Endothelial cell of umbilical vein (primary cell): Measurements from ENCODE around the gene MCF2. TPM values are rescaled to one million over a fixed set of nuclear protein-coding genes. Genes with fewer than 3 reads are reported as not detected.
A peak's percentile ranks its signal among the peaks of the same experiment; 100 is the strongest.

Source experiments
- BruUV-seq: library from RNA; stranded (reverse); fragments of 400-500 nt; replicated peaks from 2 replicates; lab custom pipeline; 2021; lab: Mats Ljungman, UMichigan
- CTCF ChIA-PET: fragments of 300-600, 350-600 bp; sonication (Branson Sonifier 250); formaldehyde crosslinking; loops from one replicate; lab custom pipeline; 2021; ENCODE audit warnings: antibody characterized with exemption, inconsistent platforms; lab: Charles Lee
- POLR2A ChIA-PET: fragments of 300-600, 350-600 bp; sonication (Branson Sonifier 250); formaldehyde crosslinking; loops from one replicate; lab custom pipeline; 2021; ENCODE audit warnings: antibody characterized with exemption, inconsistent platforms; lab: Charles Lee
- DNase-seq: peaks from one replicate; pipeline ENCODE4 v3.0.0-alpha.2; 2011; ENCODE audit warnings: low read depth, low spot score
- FAIRE-seq: peaks from 2 replicates; lab custom pipeline; 2011; peaks lifted over from hg19 to GRCh38; lab: Jason Lieb, UNC
- H2AFZ ChIP-seq: 2 replicates; pipeline ENCODE4 v1.6.0; 2012; ENCODE audit warnings: low read depth, low read length, control low read depth, inconsistent platforms
- H3K27ac ChIP-seq: 2 replicates; pipeline ENCODE4 v1.5.1; 2011; ENCODE audit warnings: low read depth, mild to moderate bottlenecking, control low read depth, low read length, moderate library complexity; ENCODE audit not compliant: insufficient read depth
- H3K27me3 ChIP-seq, 2 experiments: 2 replicates each; pipeline versions ENCODE4 v1.6.0 to v1.6.1; 2011; ENCODE audit warnings: low read length in 2 of 2, mixed read lengths in 1 of 2; ENCODE audit not compliant: control insufficient read depth in 2 of 2, insufficient read depth in 2 of 2
- H3K36me3 ChIP-seq, 2 experiments: 2 replicates in 1 of 2; 3 replicates in 1 of 2; pipeline ENCODE4 v1.5.1; 2011; ENCODE audit warnings: low read length in 2 of 2, mild to moderate bottlenecking in 1 of 2, moderate library complexity in 1 of 2; ENCODE audit not compliant: control insufficient read depth in 2 of 2, insufficient read depth in 2 of 2; ENCODE audit errors: extremely low read depth in 1 of 2
- H3K4me1 ChIP-seq: 3 replicates; pipeline ENCODE4 v1.5.1; 2011; ENCODE audit warnings: mild to moderate bottlenecking, low read length; ENCODE audit not compliant: control insufficient read depth, insufficient read depth; ENCODE audit errors: extremely low read depth
- H3K4me2 ChIP-seq: 2 replicates; pipeline ENCODE4 v1.6.1; 2011; ENCODE audit warnings: low read length, control low read depth, mixed read lengths; ENCODE audit not compliant: insufficient read depth
- H3K4me3 ChIP-seq, 3 experiments: fragments of 200-600 bp in 1 of 3; sonication (generic), shearing (Covaris generic) in 1 of 3; replicated peaks in 1 of 3; 2 replicates each; pipeline ENCODE4 v1.5.1; 2011 to 2016; ENCODE audit warnings: control low read depth in 3 of 3, low read length in 3 of 3, mild to moderate bottlenecking in 2 of 3, inconsistent platforms in 1 of 3, low read depth in 1 of 3, moderate library complexity in 1 of 3; ENCODE audit not compliant: insufficient read depth in 1 of 3
- H3K79me2 ChIP-seq: 2 replicates; pipeline ENCODE4 v1.6.0; 2012; ENCODE audit warnings: low read length, inconsistent platforms; ENCODE audit not compliant: control insufficient read depth, insufficient read depth
- H3K9ac ChIP-seq: replicated peaks from 2 replicates; pipeline ENCODE3; 2011; ENCODE audit warnings: low read length, control low read depth; ENCODE audit not compliant: insufficient read depth; ENCODE audit errors: extremely low read depth
- H3K9me1 ChIP-seq: replicated peaks from 3 replicates; pipeline ENCODE4 v1.6.0; 2011; ENCODE audit warnings: mild to moderate bottlenecking, low read length; ENCODE audit not compliant: control insufficient read depth, insufficient read depth; ENCODE audit errors: extremely low read depth
- H3K9me3 ChIP-seq: replicated peaks from 2 replicates; pipeline ENCODE4 v1.5.1; 2012; ENCODE audit warnings: low read length, inconsistent platforms; ENCODE audit not compliant: control insufficient read depth, insufficient read depth
- H4K20me1 ChIP-seq: replicated peaks from 2 replicates; pipeline ENCODE3; 2011; ENCODE audit warnings: mild to moderate bottlenecking, low read length; ENCODE audit not compliant: control insufficient read depth, insufficient read depth; ENCODE audit errors: extremely low read depth
- CTCF ChIP-seq, 2 donors: IDR thresholded peaks; 1 replicate in 1 of 2; 2 replicates in 1 of 2; pipeline ENCODE4 v1.5.1; 2011; ENCODE audit warnings: low read length in 2 of 2, mild to moderate bottlenecking in 2 of 2, moderate library complexity in 2 of 2, control low read depth in 1 of 2, inconsistent platforms in 1 of 2, low read depth in 1 of 2; ENCODE audit not compliant: insufficient read depth in 1 of 2; ENCODE audit errors: extremely low read depth in 1 of 2
- EZH2 ChIP-seq: IDR thresholded peaks from 2 replicates; pipeline ENCODE4 v1.6.1; 2012; ENCODE audit warnings: borderline replicate concordance, low read depth, mild to moderate bottlenecking, moderate library complexity, low read length, inconsistent platforms; ENCODE audit not compliant: severe bottlenecking
- FOS ChIP-seq: IDR thresholded peaks from 2 replicates; pipeline ENCODE4 v1.6.1; 2011; ENCODE audit warnings: mild to moderate bottlenecking, low read length, moderate library complexity, borderline replicate concordance; ENCODE audit not compliant: insufficient read depth
- GATA2 ChIP-seq: IDR thresholded peaks from 2 replicates; pipeline ENCODE4 v1.7.0; 2011; ENCODE audit warnings: low read depth, mild to moderate bottlenecking, moderate library complexity, mixed read lengths, low read length; ENCODE audit not compliant: insufficient read length, insufficient read depth
- JUN ChIP-seq: IDR thresholded peaks from 2 replicates; pipeline ENCODE4 v1.6.1; 2011; ENCODE audit warnings: borderline replicate concordance, low read depth; ENCODE audit not compliant: insufficient read length, insufficient read depth
- MAX ChIP-seq: IDR thresholded peaks from 2 replicates; pipeline ENCODE4 v1.6.1; 2011; ENCODE audit not compliant: insufficient read depth, insufficient read length
- MYC ChIP-seq: IDR thresholded peaks from one replicate; pipeline ENCODE4 v1.6.1; 2011; ENCODE audit warnings: mild to moderate bottlenecking, low read depth, low read length
- POLR2A ChIP-seq: IDR thresholded peaks from 2 replicates; pipeline ENCODE4 v1.6.1; 2012; ENCODE audit warnings: low read depth, mild to moderate bottlenecking, control low read depth, low read length
- POLR2AphosphoS5 ChIP-seq: IDR thresholded peaks from 2 replicates; pipeline ENCODE4 v1.6.1; 2012; ENCODE audit warnings: low read depth, mild to moderate bottlenecking, control low read depth, low read length, moderate library complexity; ENCODE audit not compliant: insufficient read depth
- dilution Hi-C: fragments of 300-500 bp; cut with MboI; formaldehyde crosslinking; loops from one replicate; pipeline ENCODE4 v1.15.0; 2019; ENCODE audit warnings: low sequenced_read_pairs; ENCODE audit not compliant: extremely low pct_ligation_motif_present
- intact Hi-C: fragments of 100-400 bp; cut with micrococcal nuclease; formaldehyde crosslinking; loops from one replicate; pipeline ENCODE4 v1.10.0; 2022
- polyA plus RNA-seq, 4 experiments: library from polyadenylated mRNA; depleted of rRNA in 3 of 4; stranded (reverse) in 3 of 4; unstranded in 1 of 4; fragments of >200 nt; gene quantifications; 2 replicates each; pipeline versions ENCODE4 v1.2.1 to v1.2.3, GENCODE V29; 2011 to 2012; ENCODE audit warnings: missing spikeins in 1 of 4
- total RNA-seq: library from RNA; stranded (reverse); gene quantifications from 2 replicates; pipeline ENCODE4 v1.2.3, GENCODE V29; 2021

MCF2 gene
- total and polyA plus RNA-seq, 2 donors (not counting 3 experiments of a cell fraction or from before 2014, with no cell fraction given), result 0.13 TPM; not detected in 1

- Histone ChIP-seq H3K36me3 (no peaks in the 10 kb centered on the region), H3K27ac (no peak overlapping the region), H3K9ac (no peak overlapping the region), H3K9me1 (no peaks in the 10 kb centered on the region), H2AFZ (no peak overlapping the region), H3K4me3 (no peak overlapping the region), H3K9me3 (no peaks in the 10 kb centered on the region), H3K27me3 (no peaks in the 10 kb centered on the region), H3K4me1 (no peaks in the 10 kb centered on the region), H3K4me2 (no peak overlapping the region), H3K79me2 (no peaks in the 10 kb centered on the region), H4K20me1 (no peaks in the 10 kb centered on the region)
- CTCF ChIA-PET, result no interaction called here
- DNase-seq (no peak), FAIRE-seq (peak; percentile 28)
- dilution Hi-C loops, result no loop called here
- TF ChIP-seq FOS (no peak), MYC (no peak), POLR2AphosphoS5 (no peak), JUN (no peak), EZH2 (no peak), CTCF (IDR thresholded peaks at IDR 0.05; ENCODE audit: extremely low read depth in 1 of 2, insufficient read depth in 1 of 2, low read depth in 1 of 2, low read length in 2 of 2) (no peak), POLR2A (no peak), MAX (no peak), GATA2 (no peak)
- intact Hi-C loops, result no loop called here
- POLR2A ChIA-PET, result no interaction called here
- BruUV-seq, result no TSS peak
These were observed 5.3 kb downstream of the MCF2 start for GRCh38 chrX:139702658-139703057.
